SK-N-SH (cell line): ENCODE data around the gene JMJD7. TPM values are rescaled to one million over a fixed set of nuclear protein-coding genes. Genes with fewer than 3 reads are reported as not detected.

ENCODE experiments used
- CTCF ChIA-PET: fragments of 300-600, 350-600 bp; formaldehyde crosslinking; extraction: SDS; loops from one replicate; lab custom pipeline; 2021; lab: Yijun Ruan, JAX
- POLR2A ChIA-PET: fragments of 350-600 bp; sonication (Branson Sonifier 250); formaldehyde crosslinking; extraction: SDS; loops from one replicate; lab custom pipeline; 2020; ENCODE audit warnings: antibody characterized with exemption, inconsistent platforms; lab: Yijun Ruan, JAX
- DNase-seq: peaks from one replicate; pipeline ENCODE4 v3.0.0; 2012
- H2AFZ ChIP-seq: fragments of 200-600 bp; sonication (generic); 2 replicates; pipeline ENCODE4 v1.8.1; 2016; ENCODE audit warnings: antibody characterized with exemption, mild to moderate bottlenecking, low read depth
- H3F3A ChIP-seq: fragments of 200-600 bp; sonication (generic); replicated peaks from 2 replicates; pipeline ENCODE3; 2016; ENCODE audit warnings: antibody characterized with exemption, mild to moderate bottlenecking; ENCODE audit not compliant: insufficient read depth
- H3K27ac ChIP-seq, 2 experiments: fragments of 200-500 bp in 1 of 2; fragments of 200-600 bp in 1 of 2; sonication (Bioruptor generic) in 1 of 2; sonication (generic), shearing (Covaris generic) in 1 of 2; 2 replicates each; pipeline versions ENCODE4 v1.5.1 to v1.6.1; 2014 to 2016; ENCODE audit warnings: low read depth in 2 of 2, inconsistent platforms in 1 of 2, low read length in 1 of 2, mild to moderate bottlenecking in 1 of 2, mixed read lengths in 1 of 2
- H3K27me3 ChIP-seq: fragments of 200-600 bp; sonication (generic), shearing (Covaris generic); 2 replicates; pipeline ENCODE4 v1.6.1; 2016; ENCODE audit warnings: mixed run types; ENCODE audit not compliant: insufficient read depth
- H3K36me3 ChIP-seq, 2 experiments: fragments of 200-500 bp in 1 of 2; fragments of 200-600 bp in 1 of 2; sonication (Bioruptor generic) in 1 of 2; sonication (generic) in 1 of 2; replicated peaks in 1 of 2; 2 replicates each; pipeline versions ENCODE3 to v1.5.1; 2014 to 2016; ENCODE audit warnings: low read length in 1 of 2, mild to moderate bottlenecking in 1 of 2; ENCODE audit not compliant: insufficient read depth in 2 of 2, control insufficient read depth in 1 of 2
- H3K4me1 ChIP-seq, 2 experiments: fragments of 200-500 bp in 1 of 2; fragments of 200-600 bp in 1 of 2; sonication (Bioruptor generic) in 1 of 2; sonication (generic), shearing (Covaris generic) in 1 of 2; 2 replicates each; pipeline versions ENCODE4 v1.5.1 to v1.6.1; 2014 to 2016; ENCODE audit warnings: low read depth in 1 of 2, low read length in 1 of 2, mixed run types in 1 of 2; ENCODE audit not compliant: insufficient read depth in 2 of 2, control insufficient read depth in 1 of 2
- H3K4me2 ChIP-seq: fragments of 200-600 bp; sonication (generic), shearing (Covaris generic); 2 replicates; pipeline ENCODE4 v1.6.1; 2017; ENCODE audit warnings: mixed run types
- H3K4me3 ChIP-seq, 2 experiments: fragments of 200-500 bp in 1 of 2; fragments of 200-600 bp in 1 of 2; sonication (Bioruptor generic) in 1 of 2; sonication (generic), shearing (Covaris generic) in 1 of 2; 2 replicates each; pipeline versions ENCODE4 v1.5.1 to v1.8.1; 2014 to 2016; ENCODE audit warnings: low read depth in 2 of 2, inconsistent platforms in 1 of 2, low read length in 1 of 2, mild to moderate bottlenecking in 1 of 2, mixed read lengths in 1 of 2, moderate library complexity in 1 of 2
- H3K79me2 ChIP-seq: fragments of 200-600 bp; sonication (generic); 2 replicates; pipeline ENCODE4 v1.8.1; 2017; ENCODE audit warnings: mild to moderate bottlenecking; ENCODE audit not compliant: insufficient read depth
- H3K9ac ChIP-seq: fragments of 200-600 bp; sonication (generic); 2 replicates; pipeline ENCODE4 v1.6.1; 2017; ENCODE audit warnings: mixed run types
- H3K9me2 ChIP-seq: fragments of 200-600 bp; sonication (generic); 2 replicates; pipeline ENCODE4 v1.6.1; 2017; ENCODE audit warnings: mixed run types
- H3K9me3 ChIP-seq: fragments of 200-600 bp; sonication (generic); 2 replicates; pipeline ENCODE4 v1.6.1; 2017; ENCODE audit warnings: mixed run types, mild to moderate bottlenecking, moderate library complexity
- H4K20me1 ChIP-seq: fragments of 200-600 bp; sonication (generic); 2 replicates; pipeline ENCODE4 v1.6.1; 2017; ENCODE audit warnings: mild to moderate bottlenecking, mixed run types; ENCODE audit not compliant: insufficient read depth
- CHD2 ChIP-seq: fragments of 150-350 bp; IDR thresholded peaks from 2 replicates; pipeline ENCODE4 v1.6.1; 2018; ENCODE audit warnings: low read length; ENCODE audit not compliant: partially characterized antibody
- ELF1 ChIP-seq: IDR thresholded peaks from 2 replicates; pipeline ENCODE4 v1.4.0; 2012
- EP300 ChIP-seq, 2 experiments: IDR thresholded peaks; 2 replicates each; pipeline versions ENCODE4 v1.4.0 to v1.6.1; 2012; ENCODE audit warnings: borderline replicate concordance in 1 of 2, low read depth in 1 of 2, low read length in 1 of 2
- EZH2phosphoT487 ChIP-seq: fragments of 200-600 bp; sonication (generic); IDR thresholded peaks from 2 replicates; pipeline ENCODE4 v1.6.1; 2017; ENCODE audit warnings: low read depth, mixed run types, mild to moderate bottlenecking, antibody characterized with exemption, moderate library complexity, borderline replicate concordance
- GABPA ChIP-seq: IDR thresholded peaks from 2 replicates; pipeline ENCODE4 v1.4.0; 2012; ENCODE audit warnings: low read depth, mild to moderate bottlenecking
- GATA2 ChIP-seq: sonication (generic); formaldehyde crosslinking; IDR thresholded peaks from 2 replicates; pipeline ENCODE4 v1.5.0; 2020; ENCODE audit warnings: mild to moderate bottlenecking, missing genetic modification reagents
- IRF3 ChIP-seq: fragments of 150-350 bp; IDR thresholded peaks from 2 replicates; pipeline ENCODE4 v1.6.1; 2016; ENCODE audit warnings: mild to moderate bottlenecking, low read depth, low read length
- MEF2A ChIP-seq: IDR thresholded peaks from 2 replicates; pipeline ENCODE4 v1.4.0; 2012; ENCODE audit warnings: low read depth, borderline replicate concordance
- MXI1 ChIP-seq: IDR thresholded peaks from 2 replicates; pipeline ENCODE4 v1.6.1; 2012; ENCODE audit warnings: mild to moderate bottlenecking, low read depth, low read length, improper control_type of control experiment
- NFIC ChIP-seq: IDR thresholded peaks from 2 replicates; pipeline ENCODE4 v1.4.0; 2012; ENCODE audit warnings: borderline replicate concordance
- POLR2AphosphoS5 ChIP-seq: IDR thresholded peaks from 2 replicates; pipeline ENCODE4 v1.6.1; 2012; ENCODE audit warnings: low read depth, low read length
- RCOR1 ChIP-seq: fragments of 150-350 bp; IDR thresholded peaks from 2 replicates; pipeline ENCODE4 v1.6.1; 2017; ENCODE audit warnings: antibody characterized with exemption, low read length
- RFX5 ChIP-seq: IDR thresholded peaks from 2 replicates; pipeline ENCODE4 v1.6.1; 2012; ENCODE audit warnings: mild to moderate bottlenecking, improper control_type of control experiment, low read length
- SIN3A ChIP-seq: IDR thresholded peaks from 2 replicates; pipeline ENCODE4 v1.6.1; 2012; ENCODE audit warnings: low read depth, mild to moderate bottlenecking, low read length, moderate library complexity, borderline replicate concordance
- TEAD4 ChIP-seq: IDR thresholded peaks from 2 replicates; pipeline ENCODE4 v1.4.0; 2012; ENCODE audit warnings: mild to moderate bottlenecking, borderline replicate concordance; ENCODE audit not compliant: insufficient read depth
- YY1 ChIP-seq: IDR thresholded peaks from 2 replicates; pipeline ENCODE4 v1.4.0; 2012; ENCODE audit warnings: low read depth, mild to moderate bottlenecking
- WGBS: methylation state at CpG from one replicate; pipeline ENCODE4 v1.1.6; 2017; ENCODE audit warnings: low lambda C conversion rate; 5-methylcytosine and 5-hydroxymethylcytosine counted together
- polyA plus RNA-seq, 3 experiments: library from polyadenylated mRNA; depleted of rRNA; stranded (reverse); fragments of >200 nt; gene quantifications; 2 replicates each; pipeline ENCODE4 v1.2.3, GENCODE V29; 2012
- TF ChIP-seq, protein P1 (sequence below): IDR thresholded peaks from 2 replicates; pipeline ENCODE4 v1.4.0; 2012; ENCODE audit warnings: low read depth, borderline replicate concordance
- TF ChIP-seq, protein P2 (sequence below): IDR thresholded peaks from 2 replicates; pipeline ENCODE4 v1.4.0; 2012; ENCODE audit warnings: low read depth

The JMJD7 gene
- polyA plus RNA-seq, 1 of the 3 experiments (the other 2 are of a cell fraction), result 6.5 TPM

GRCh38 chr15:41839781-41840491 lies 12.0 kb downstream of the JMJD7 start:
- H3K9me3 ChIP-seq, result no peaks in the 10 kb centered on the region
- H3K4me2 ChIP-seq, result no peak overlapping the region
- TF ChIP-seq IRF3, result no peak
- TF ChIP-seq, protein P1, sequence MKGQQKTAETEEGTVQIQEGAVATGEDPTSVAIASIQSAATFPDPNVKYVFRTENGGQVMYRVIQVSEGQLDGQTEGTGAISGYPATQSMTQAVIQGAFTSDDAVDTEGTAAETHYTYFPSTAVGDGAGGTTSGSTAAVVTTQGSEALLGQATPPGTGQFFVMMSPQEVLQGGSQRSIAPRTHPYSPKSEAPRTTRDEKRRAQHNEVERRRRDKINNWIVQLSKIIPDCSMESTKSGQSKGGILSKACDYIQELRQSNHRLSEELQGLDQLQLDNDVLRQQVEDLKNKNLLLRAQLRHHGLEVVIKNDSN, result no peak
- TF ChIP-seq GATA2, result no peak
- TF ChIP-seq, all 33 proteins: peak for 0
- no peak overlapping the region for H3K4me3 ChIP-seq
- WGBS, result 96% methylated on average over 12 of the region's 16 CpGs
- no peaks in the 10 kb centered on the region for H3F3A ChIP-seq
- no peak overlapping the region for H3K9ac ChIP-seq
- POLR2A ChIA-PET, result interaction anchor here (0.6 kb wide), 1 partner anchor 55 kb away, joined by 3 read pairs; no protein-coding TSS in a partner anchor
- H3K27ac ChIP-seq, result peak overlapping the region in 1 of 2 experiments; percentile 19; a peak in 1 of 4 replicates
- H3K4me1 ChIP-seq, result peaks cover 3 to 15% of the 10 kb centered on the region in 2 experiments; a peak in 2 of 4 replicates
- H4K20me1 ChIP-seq, result no peaks in the 10 kb centered on the region
- DNase-seq, result no peak
- no peaks in the 10 kb centered on the region for H3K79me2 ChIP-seq
- CTCF ChIA-PET, result no interaction called here
- H2AFZ ChIP-seq, result no peak overlapping the region
- H3K36me3 ChIP-seq, result peaks cover 0 to 3% of the 10 kb centered on the region in 2 experiments
- no peaks in the 10 kb centered on the region for H3K9me2 ChIP-seq
- H3K27me3 ChIP-seq, result no peaks in the 10 kb centered on the region

DNA sequence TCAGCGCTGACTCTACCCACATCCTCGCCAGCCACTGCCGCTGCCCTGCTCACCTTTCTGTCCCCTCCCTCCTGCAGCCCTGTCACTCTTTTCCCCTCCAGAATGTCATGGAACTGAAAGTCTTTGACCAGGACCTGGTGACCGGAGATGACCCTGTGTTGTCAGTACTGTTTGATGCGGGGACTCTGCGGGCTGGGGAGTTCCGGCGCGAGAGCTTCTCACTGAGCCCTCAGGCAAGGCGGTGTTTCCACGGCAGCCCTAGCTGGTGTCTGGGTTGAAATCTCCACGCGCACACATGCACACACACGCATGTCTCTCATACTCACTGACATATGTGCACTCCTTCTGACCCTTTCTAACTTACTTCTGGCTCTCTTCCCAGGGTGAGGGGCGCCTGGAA lies 12.8 kb downstream of the JMJD7 start:
- 82% methylated on average over 15 of the region's 15 CpGs for WGBS
- Histone ChIP-seq H3K4me2 (no peak overlapping the region), H2AFZ (no peak overlapping the region), H3K27ac (no peak overlapping the region; a peak in 1 of 4 replicates), H3F3A (no peaks in the 10 kb centered on the region), H4K20me1 (no peaks in the 10 kb centered on the region), H3K27me3 (no peaks in the 10 kb centered on the region), H3K9me3 (no peaks in the 10 kb centered on the region), H3K9me2 (no peaks in the 10 kb centered on the region), H3K4me1 (peaks cover 3 to 15% of the 10 kb centered on the region in 2 experiments; a peak in 2 of 4 replicates), H3K36me3 (peaks cover 0 to 3% of the 10 kb centered on the region in 2 experiments), H3K9ac (no peak overlapping the region), H3K79me2 (no peaks in the 10 kb centered on the region), H3K4me3 (no peak overlapping the region)
- TF ChIP-seq YY1, result no peak
- TF ChIP-seq, protein P1, result no peak
- TF ChIP-seq MXI1, result no peak
- no peak for TF ChIP-seq CHD2
- no peak for TF ChIP-seq RFX5
- TF ChIP-seq RCOR1, result no peak
- TF ChIP-seq EZH2phosphoT487, result no peak
- no peak for TF ChIP-seq POLR2AphosphoS5
- TF ChIP-seq TEAD4, result no peak
- TF ChIP-seq GABPA, result no peak
- no peak for TF ChIP-seq SIN3A
- no peak for TF ChIP-seq EP300 (IDR thresholded peaks at IDR 0.05; ENCODE audit: borderline replicate concordance in 1 of 2, low read depth in 1 of 2, low read length in 1 of 2)
- TF ChIP-seq GATA2, result no peak
- no peak for TF ChIP-seq NFIC
- TF ChIP-seq MEF2A, result no peak
- no peak for TF ChIP-seq ELF1
- TF ChIP-seq, protein P2, sequence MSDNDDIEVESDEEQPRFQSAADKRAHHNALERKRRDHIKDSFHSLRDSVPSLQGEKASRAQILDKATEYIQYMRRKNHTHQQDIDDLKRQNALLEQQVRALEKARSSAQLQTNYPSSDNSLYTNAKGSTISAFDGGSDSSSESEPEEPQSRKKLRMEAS, result no peak
- CTCF ChIA-PET, result no interaction called here
- DNase-seq, result no peak
- POLR2A ChIA-PET, result no interaction called here
